CD1c-positive myeloid dendritic cell (primary cell): ENCODE data around the gene CTNND2.
A peak's percentile ranks its signal among the peaks of the same experiment; 100 is the strongest.

Experiments
- DNase-seq: peaks from one replicate; pipeline ENCODE4 v3.0.0-alpha.2; 2016; ENCODE audit errors: extremely low spot score

The CTNND2 gene

DNA sequence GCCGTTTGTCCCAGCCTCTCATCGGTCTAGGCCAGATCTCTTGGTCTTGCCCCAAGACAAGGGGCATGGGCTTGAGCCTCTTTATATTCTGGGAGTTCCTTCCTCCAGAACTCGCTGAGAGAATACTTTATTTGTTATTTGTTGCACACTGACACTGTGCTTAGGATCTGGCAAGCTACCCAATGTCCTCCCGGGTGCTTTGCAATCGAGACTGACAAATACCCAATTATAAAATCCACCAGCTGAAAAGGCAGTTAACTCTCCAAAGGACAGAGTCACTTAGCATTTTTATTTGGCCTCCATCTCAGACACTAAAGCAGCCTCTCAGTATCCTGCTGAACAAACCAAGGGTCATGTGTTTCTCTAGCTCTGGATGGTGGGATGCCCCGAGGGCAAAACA lies 643.0 kb downstream of the CTNND2 start:
- no peak for DNase-seq

DNA sequence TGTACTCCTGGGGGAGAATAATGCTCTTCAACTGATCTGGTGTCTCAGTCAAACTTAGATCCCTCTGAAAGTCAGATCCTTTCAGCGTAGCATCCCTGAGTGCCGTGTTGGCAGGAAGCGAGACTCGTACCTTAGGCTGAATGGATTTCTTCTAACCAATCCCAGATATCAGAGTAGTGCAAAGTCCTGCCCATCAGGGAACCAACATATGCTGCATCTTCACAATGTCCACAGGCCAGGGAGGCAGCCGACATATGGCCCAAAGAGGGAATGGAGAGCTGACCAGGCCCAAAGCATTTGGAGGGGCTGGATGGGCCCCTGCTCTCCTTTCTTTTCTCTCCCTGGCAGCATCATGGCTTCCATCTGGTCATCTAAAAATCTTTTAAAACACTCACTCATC lies 646.2 kb downstream of the CTNND2 start:
- no peak for DNase-seq

DNA sequence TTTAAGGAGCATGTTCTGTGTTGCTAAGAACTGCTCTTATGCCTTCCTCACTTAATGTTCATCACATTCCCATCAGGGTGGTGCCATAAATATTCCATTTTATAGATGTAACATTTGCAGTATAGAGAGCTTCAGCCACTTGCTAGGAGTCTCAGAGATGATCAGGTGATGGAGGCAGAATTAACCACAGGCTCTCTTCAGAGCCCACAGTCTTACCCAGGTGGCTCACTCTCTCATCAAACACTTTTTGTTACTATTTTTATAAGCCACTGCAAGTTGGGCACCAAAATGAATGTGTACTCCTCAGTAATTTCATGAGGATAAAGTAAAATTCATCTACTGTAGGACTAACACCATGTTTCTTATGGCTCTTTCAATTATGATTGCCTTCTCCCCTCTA lies 651.7 kb downstream of the CTNND2 start:
- DNase-seq = no peak

DNA sequence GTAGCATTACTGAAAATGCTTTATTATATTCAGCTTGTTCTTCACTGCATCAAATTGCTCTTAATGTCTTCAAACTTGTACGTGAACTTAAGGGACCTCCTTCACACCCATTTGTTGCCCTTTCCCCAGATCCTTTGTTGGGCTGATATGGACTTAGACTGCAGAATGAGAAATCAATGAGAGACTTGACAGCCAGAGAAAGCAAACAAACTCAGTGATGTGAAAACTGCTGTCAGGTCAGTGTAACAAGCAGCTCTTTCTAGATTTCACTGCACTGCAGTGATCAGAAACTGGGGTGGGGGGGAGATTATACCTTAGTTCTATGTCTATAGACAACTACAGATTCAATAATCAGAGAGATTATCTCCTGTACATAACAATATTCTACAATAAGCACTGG lies 652.2 kb downstream of the CTNND2 start:
- no peak for DNase-seq

DNA sequence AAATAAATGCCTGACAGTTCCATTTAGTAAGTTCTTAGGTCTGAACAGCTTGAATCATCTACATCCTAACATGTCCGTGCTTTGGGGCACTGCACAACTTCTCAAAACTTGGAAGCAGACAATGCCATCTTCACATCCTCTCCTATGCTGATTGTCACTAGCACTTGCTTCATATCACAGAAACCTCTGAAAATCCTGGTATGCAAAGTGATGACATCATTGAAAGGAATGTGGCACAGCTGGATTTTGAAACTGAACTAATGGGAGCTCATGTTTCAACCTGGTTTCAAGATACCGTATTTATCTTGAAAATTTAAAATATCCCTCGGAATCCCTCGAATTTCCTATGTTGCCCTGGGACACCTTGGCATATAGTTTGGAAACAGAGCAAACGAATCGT lies 653.0 kb downstream of the CTNND2 start:
- no peak for DNase-seq

DNA sequence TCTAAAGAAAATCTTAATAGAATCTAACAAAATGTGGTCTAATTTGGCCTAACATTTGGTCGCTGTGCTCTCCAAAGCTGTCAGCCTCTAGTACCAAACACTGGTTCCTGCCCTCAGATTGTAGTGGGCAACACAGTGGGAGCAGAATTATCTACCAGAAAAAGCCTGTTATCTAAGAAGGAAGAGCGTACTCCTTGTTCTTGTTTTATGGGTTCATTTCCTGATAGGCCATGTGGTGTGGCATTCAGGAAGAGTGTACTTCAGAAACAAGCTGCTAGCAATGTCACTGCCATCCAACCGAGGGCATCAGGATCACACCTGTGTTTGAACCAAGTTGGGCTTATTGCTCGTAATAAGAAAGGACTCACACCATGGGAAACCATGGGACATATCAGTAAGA lies 655.3 kb downstream of the CTNND2 start:
- DNase-seq = no peak

DNA sequence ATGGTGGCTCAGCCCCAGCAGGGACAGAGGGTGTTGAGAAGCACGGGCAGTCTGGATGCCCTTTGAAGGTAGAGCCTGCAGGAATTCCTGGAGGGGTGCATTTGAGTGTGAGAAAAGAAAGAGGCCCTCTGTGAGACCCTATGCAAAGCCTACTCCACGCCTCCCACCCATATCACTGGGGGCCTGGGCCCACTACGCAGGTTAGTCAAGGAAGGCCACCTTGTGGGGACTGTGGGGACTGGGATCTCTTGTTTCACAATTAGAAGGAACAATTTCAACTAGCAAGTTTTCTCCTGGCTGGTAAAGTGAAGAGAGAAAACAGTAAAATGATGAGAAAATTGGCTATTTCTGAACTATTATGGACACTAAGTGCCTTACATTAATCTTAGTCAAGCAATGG lies 657.0 kb downstream of the CTNND2 start:
- DNase-seq = no peak

DNA sequence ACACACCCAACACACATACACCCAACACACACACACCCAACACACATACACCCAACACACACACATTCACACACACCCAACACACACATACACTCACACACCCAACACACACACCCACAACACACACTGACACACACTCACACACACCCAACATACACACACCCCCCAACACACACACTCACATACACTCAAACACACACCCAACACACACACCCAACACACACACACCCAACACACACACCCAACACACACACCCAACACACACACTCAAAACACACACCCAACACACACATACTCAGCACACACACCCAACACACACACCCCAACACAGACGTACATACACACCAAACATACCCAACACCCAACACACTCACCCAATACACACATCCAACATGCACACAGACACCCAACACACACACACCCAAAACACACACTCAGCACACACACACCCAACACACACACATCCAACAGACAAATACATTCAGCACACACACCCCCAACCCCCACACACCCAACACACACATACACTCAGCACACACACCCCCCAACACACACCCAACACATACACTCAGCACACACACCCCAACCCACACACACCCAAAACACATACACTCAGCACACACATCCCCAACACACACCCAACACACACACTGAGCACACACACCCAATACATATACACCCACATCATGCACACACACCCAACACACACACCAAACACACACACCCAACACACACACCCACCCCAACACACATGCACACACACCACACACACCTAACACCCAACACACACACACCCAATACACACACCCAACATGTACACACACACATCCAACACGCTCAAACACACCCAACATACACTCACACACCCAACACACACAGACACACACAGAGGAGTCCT lies 663.7 kb downstream of the CTNND2 start:
- no peak for DNase-seq

DNA sequence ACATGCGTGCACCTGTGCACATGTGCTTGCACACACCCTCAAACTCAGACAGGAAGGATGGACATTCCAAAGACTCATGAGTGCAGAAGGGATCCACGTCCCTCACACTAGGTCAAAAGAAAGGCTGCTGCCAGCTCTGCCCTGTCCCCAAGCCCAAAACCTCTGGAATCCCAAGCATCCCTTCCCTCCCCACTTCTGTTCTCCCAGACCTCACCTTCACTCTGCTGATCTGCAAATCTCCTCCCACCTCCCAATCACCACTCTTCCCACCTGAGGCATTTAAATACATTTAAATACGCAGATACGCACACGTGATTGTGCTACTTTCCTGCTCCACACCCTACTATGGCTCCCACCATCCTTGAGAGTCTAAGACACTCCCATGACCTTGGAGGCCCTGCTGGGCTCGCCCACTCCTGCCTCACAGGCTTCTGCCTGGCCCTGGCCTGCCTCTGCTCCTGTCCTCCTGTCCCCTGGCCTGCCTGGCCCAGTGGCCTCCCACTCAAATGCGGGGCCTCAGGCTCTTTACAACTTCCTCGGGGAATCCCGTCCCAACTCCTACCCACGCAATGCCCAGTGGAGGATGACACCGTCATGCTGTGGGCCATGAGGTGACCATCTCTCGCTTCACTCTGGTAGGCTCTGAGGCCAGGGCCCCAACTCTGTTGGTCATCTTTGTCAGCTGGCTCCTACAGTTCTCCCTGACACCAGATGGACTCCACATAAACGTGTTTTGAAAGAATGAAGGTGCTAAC lies 664.8 kb downstream of the CTNND2 start:
- DNase-seq = peak; percentile 3

DNA sequence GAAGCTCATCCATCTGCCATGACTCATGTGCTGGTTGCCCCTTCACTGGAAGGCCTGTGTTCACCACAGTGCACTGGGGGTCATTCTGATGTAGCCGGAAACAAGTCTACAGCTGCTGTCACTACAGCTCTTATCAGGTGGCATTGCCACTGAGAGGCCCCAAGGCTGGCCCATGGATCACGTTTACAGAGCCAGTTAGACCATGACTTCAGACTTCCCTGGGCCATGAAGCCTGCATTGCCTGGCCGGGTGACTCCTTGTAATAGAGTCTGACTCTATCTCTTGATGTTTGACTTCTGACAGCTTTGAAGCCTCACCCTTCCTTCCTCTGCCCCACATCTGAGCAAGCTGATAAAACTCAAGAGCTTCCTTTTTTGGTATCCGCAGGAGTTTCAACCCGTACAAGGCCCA lies 669.7 kb downstream of the CTNND2 start:
- DNase-seq = peak; percentile 2

DNA sequence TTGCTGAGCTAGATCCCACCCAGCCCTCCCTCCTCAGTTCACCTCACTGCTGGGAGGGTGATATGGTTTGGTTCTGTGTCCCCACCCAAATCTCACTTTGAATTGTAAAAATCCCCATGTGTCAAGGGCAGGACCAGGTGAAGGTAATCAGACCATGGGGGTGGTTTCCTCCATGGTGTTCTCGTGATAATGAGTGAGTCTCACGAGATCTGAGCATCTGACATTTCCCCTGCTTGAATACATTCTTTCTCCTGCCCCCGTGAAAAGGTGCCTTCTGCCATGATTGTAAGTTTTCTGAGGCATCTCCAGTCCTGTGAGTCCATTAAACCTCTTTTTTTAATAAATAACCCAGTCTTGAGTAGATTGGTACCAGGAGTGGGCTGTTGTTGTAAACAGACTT lies 673.4 kb downstream of the CTNND2 start:
- no peak for DNase-seq

DNA sequence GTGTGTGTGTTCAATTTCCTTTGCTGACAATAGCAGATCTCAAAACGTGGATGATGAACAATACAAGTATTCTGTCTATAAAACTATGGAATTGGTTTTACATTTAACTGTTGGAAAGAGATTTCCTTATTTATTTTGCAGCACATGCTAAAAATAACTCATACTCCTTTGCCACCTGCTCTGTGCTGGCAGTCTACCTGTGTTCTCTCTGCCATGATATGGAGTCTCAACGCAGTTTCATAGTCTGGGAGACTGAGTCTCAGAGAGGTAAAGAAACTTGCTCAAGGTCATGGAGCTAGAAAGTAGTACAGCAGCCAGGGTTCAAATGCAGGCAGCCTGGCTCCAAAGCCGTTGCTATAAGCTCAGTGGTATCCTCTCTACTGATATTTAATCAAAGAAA lies 677.2 kb downstream of the CTNND2 start:
- DNase-seq = no peak

DNA sequence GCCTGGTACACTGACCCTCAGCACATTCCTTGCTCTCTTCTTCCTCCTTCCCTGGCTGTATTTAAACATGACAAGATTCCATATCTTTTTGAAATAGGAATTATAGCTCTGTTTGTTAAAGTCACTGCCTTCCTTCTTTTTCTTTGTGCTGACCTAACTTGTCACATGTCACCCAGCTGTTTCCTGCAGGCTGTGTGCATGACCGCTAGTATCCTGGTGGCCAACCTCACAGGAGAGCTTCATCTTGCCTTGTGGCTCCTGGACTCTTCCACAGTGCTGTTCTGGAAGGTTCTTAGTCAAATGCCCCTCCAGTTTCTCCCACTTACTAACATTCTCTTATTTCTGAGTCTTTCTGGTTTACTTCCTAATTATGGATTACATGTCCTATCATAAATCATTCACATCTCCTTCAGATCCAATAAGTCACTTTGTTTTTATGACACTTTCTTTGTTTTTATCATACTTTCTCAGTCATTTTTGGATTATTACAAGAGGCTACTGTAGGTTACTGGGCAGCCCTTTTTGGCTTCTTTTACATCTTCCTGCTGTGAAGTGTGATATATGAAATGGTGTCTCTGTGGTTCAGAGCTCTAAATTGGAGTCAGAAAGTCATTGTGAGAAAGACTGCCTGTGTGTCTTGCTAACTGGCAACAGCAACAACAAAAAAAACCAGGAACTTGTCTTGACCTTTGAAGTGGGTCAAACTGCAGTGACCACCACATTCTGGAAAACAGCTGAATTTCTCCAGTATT lies 679.6 kb downstream of the CTNND2 start:
- no peak for DNase-seq

DNA sequence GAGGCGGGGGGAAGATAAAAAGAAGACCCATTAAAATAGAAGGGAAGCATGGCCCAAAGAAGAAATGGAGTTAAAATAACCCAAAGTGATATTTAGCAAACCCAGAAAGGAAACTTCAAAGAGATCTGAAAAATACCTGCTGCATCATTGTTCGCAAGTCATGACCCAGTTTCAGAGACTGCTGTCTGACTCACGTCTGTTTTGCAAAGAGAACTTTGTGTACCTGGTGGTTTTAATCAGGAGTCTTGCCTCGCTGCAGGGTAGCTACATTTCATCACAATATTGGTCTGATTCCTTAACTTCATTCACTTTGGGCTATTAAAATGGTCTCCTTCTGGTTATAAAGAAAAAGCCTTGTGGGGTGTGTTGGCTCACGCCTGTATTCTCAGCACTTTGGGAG lies 682.1 kb downstream of the CTNND2 start:
- no peak for DNase-seq

DNA sequence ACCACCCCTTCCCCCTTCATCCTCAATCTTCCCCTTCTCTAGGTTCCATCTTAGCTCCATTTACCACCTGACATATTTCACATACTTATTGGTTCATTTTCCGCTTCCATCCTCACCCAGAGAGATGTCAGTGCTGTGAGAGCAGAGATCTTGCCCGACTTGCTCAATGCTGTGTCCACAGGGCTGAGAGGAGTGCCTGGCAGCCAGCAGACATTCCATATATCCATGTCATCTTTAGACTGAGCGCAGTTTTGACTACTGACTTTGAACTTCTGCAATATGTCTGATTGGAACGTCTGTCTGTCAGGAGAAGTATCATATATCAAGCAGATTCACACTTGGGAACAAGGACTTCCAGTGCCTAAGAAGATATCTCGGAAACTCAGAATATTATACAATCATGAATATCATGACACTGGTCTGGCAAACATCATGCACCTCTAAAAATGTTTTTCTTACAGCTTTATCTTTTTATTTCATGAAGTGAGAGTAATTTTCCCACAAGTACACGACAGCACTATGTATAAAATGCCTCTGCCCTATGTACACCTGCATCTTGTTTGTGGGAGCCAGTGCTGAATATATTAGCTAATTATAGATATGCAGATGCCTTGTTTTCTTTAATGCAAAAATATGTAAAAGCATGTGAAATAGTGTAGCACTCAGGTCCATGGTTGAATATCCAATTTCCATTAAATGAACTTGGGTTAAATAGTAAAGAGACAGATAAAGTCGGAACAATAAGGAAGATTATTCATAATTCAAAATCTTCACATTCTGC lies 689.2 kb downstream of the CTNND2 start:
- no peak for DNase-seq

DNA sequence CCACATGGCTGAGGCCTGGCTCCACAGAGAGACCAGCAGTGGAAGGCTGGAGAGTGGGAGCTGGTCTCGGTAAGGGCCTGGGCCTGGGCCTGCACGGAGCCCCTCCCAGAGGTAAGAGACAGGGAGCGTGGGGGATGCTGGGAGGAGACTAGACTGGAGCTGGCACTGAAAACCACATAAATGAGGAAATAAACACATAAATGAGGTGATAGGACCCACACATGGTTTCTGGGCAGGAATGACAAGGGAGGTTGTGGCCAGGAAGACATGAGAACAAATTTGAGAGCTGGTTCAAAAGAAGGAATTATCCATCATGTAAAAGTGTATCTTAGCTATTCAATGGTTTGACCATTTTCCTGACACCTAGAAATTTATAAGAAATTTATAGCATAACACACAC lies 691.5 kb downstream of the CTNND2 start:
- no peak for DNase-seq

DNA sequence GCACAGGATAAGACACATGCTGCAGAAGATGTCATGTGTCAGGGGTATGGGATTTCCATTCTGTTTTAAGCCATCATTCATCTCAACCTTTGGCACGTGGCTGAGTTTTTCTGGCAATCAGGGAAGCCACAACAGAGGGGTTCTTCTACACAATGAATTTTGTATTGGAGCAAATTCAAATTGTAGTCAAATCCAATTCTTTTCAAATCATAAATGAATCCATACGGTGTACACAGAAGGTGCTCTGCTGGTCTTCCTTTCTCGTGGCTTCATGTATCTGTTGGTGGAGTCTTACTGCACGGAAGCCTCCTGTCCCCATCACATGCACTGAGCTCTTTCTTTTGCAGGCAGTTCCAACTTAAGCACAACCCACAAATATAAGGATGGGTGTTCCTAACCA lies 706.5 kb downstream of the CTNND2 start:
- no peak for DNase-seq

DNA sequence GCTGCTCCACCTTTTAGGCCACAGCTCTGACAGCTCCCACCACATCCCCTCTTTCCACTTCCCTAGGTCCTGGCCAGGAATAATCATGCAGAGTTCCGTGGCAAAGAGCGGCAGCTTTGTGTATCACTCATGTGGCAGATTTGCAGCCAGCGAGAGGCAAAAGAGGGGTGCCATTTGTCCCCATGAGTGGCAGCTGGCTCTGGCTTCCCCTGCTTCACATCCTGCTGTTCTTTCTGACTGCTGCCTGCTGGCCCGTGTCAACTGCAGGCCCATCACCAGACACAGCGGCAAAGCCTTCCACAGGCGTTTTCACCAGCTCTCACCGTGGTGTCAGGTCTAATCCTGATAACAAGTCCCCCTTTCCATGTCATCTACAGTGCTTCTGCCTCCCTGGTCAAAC lies 712.6 kb downstream of the CTNND2 start:
- DNase-seq = no peak

DNA sequence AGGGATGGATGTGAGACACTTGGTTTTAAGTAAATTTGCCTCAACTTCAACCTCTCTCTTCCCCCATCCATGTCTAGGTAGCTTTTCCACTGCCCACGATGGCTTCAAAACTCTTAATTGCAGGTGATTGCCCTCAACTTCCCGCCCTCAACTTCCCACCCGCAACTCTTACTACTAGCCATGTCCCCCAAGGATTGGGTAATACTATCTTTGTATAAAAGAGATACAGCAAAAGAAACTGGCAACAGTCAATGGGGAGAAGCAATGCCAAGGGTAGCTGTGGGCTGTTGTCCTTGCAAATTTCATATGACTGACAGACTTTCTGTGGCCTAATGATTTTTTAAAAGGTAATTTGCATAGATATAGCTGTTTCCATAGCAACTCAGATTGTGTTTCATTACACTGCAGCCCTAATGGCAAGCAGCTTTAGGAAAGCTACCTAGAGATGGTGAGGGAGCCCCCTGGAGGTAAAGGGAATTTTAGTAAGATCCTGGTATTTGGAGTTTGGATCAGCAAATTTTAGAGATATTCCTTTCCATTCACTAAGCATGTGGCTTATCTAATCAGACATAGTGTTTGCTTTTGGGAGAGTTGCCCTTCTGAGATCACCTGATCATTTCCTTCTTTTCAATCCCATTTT lies 721.7 kb downstream of the CTNND2 start:
- DNase-seq = peak; percentile 31

DNA sequence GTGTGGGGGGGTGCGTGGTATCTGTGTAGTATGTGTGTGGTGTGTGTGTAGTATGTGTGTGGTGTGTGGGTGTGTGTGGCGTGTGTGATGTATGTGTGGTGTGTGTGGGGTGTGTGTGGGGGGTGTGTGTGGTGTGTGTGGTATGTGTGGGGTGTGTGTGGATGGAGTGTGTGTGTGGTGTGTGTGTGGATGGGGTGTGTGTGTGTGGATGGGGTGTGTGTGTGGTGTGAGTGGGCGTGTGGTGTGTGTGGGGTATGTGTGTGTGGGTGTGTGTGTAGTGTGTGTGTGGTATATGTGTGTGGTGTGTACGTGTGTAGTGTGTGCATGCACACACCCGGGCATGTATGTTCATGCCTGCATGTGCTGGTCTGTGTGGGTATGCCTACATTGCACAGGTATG lies 722.3 kb downstream of the CTNND2 start:
- no peak for DNase-seq

DNA sequence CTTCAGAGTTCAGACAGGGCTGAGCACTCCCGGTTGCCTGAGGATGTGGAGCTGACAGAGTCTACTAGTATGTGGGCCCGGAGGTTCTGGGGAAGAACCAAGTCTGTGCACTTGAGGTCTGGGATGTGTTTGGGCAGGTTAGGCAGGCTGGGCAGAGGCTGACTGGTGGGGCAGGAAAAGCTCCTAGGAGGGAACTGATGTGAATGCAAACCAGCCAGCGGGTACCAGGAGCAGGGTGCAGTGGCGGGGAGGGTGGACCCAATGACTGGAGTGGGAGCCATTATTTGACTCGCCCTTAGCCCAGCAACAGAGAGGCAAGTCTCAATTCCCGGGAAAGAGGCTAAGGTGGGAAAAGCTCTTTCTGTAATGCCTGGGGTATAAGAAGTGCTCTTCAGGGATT lies 723.4 kb downstream of the CTNND2 start:
- no peak for DNase-seq
